ENCODE data around the gene NMD3. TPM values are rescaled to one million over a fixed set of nuclear protein-coding genes. Genes with fewer than 3 reads are reported as not detected.

NMD3 gene
- total RNA-seq, 1 experiment from 2014 or later = 55.6 TPM

DNA sequence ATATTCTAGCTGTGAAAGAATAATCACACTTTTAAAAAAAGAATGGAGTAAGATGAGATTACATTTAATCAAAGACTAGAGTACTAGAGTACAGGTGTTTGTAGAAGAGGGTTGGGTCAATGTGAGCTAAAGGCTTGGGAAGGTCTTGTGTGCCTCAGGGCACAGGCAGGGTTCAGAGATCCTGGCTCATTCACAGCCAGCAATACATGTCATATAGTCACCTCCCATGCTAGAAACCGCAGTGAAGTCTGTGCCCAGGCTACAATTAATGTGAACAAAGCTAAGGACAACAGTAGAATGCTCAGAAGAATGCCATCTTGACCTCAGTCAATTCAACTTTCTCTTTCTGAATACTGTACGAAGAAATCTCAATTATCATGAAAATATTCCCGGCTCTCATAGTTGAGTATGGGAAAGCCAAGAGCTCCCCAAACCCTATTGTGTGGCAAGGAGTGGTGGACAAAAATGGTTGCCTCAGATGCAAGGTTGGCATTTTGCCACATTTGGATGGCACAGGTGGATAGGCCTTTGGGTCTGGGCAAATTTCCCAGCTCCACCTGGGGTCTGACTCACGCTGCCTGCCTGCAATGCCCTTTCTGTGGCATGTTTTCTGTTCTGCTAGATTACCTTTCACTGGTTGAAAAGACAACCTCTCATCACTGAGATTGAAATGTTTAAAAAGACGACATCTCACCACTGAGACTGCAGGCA lies 70.2 kb downstream of the NMD3 start:
- no peak overlapping the region for H3K56ac ChIP-seq (ENCODE audit: insufficient read length, low read depth, low read length)
- no CpG with 5 or more reads among the region's 5 CpGs for WGBS (ENCODE audit: extremely low coverage, insufficient read length, low lambda C conversion rate)
- H3K23me2 ChIP-seq (ENCODE audit: insufficient read length, low read depth, low read length, poor library complexity, severe bottlenecking) = no peaks in the 10 kb centered on the region
- H3K27ac ChIP-seq (ENCODE audit: insufficient read length, low read depth, low read length) = no peak overlapping the region
- H3K18ac ChIP-seq (ENCODE audit: insufficient read length, low read depth, low read length) = no peak overlapping the region
- H3K79me1 ChIP-seq (ENCODE audit: insufficient read depth, low read depth, low read length, poor library complexity, severe bottlenecking) = no peaks in the 10 kb centered on the region
- Mint-ChIP-seq H3K27me3 (ENCODE audit: low read depth) (no peaks in the 10 kb centered on the region), H3K36me3 (ENCODE audit: insufficient read depth in 1 of 3, low read depth in 3 of 3) (peaks cover 0 to under 1% (median under 1%) of the 10 kb centered on the region in 3 experiments; a peak in 3 of 7 replicates), H3K4me3 (no peak overlapping the region), H3K9me3 (peaks cover under 1% of the 10 kb centered on the region in 2 experiments; a peak in 3 of 5 replicates), H3K4me1 (no peaks in the 10 kb centered on the region), H3K27ac (0 out of 7 replicates have a peak overlapping the region, but pooled peaks of 1 of the 3 experiments have one; percentile 62)
- H3K4ac ChIP-seq (ENCODE audit: low read depth, low read length) = no peak overlapping the region
- H2BK12ac ChIP-seq (ENCODE audit: insufficient read length, low read depth, low read length) = no peak overlapping the region
- H4K20me1 ChIP-seq (ENCODE audit: control insufficient read depth, insufficient read depth, insufficient read length) = no peaks in the 10 kb centered on the region
- no peak overlapping the region for H3K9ac ChIP-seq (ENCODE audit: extremely low read depth, insufficient read length, low read length)
- H2BK120ac ChIP-seq (ENCODE audit: low read depth, low read length, poor library complexity, severe bottlenecking) = no peak overlapping the region
- no peak for DNase-seq
- H4K5ac ChIP-seq (ENCODE audit: insufficient read length, low read depth, low read length) = no peak overlapping the region
- H3K14ac ChIP-seq (ENCODE audit: insufficient read depth, low read length) = no peak overlapping the region
- H3K4me1 ChIP-seq (ENCODE audit: insufficient read depth, low read length) = no peaks in the 10 kb centered on the region
- TF ChIP-seq, protein P1, sequence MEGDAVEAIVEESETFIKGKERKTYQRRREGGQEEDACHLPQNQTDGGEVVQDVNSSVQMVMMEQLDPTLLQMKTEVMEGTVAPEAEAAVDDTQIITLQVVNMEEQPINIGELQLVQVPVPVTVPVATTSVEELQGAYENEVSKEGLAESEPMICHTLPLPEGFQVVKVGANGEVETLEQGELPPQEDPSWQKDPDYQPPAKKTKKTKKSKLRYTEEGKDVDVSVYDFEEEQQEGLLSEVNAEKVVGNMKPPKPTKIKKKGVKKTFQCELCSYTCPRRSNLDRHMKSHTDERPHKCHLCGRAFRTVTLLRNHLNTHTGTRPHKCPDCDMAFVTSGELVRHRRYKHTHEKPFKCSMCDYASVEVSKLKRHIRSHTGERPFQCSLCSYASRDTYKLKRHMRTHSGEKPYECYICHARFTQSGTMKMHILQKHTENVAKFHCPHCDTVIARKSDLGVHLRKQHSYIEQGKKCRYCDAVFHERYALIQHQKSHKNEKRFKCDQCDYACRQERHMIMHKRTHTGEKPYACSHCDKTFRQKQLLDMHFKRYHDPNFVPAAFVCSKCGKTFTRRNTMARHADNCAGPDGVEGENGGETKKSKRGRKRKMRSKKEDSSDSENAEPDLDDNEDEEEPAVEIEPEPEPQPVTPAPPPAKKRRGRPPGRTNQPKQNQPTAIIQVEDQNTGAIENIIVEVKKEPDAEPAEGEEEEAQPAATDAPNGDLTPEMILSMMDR (conservative IDR thresholded peaks at IDR 0.05) = no peak
- H2BK5ac ChIP-seq (ENCODE audit: insufficient read length, low read length) = no peak overlapping the region
- no peaks in the 10 kb centered on the region for H3K79me2 ChIP-seq (ENCODE audit: insufficient read depth, low read length)
- no peak overlapping the region for H4K8ac ChIP-seq (replicated peaks; ENCODE audit: insufficient read length, low read depth, low read length)
- no peak overlapping the region for H2AFZ ChIP-seq (ENCODE audit: low read length)
- no peak overlapping the region for H2BK15ac ChIP-seq (ENCODE audit: low read depth, low read length)
- H3K23ac ChIP-seq (ENCODE audit: insufficient read length, low read depth, low read length) = no peak overlapping the region
- H2BK20ac ChIP-seq (ENCODE audit: low read depth, low read length, poor library complexity, severe bottlenecking) = no peak overlapping the region
- no peak overlapping the region for H3T11ph ChIP-seq (ENCODE audit: low read length)
- H3K27me3 ChIP-seq (ENCODE audit: insufficient read depth, low read length) = no peaks in the 10 kb centered on the region
- H3K9me3 ChIP-seq (ENCODE audit: control insufficient read depth, low read depth, low read length) = no peaks in the 10 kb centered on the region
- H4K91ac ChIP-seq (ENCODE audit: insufficient read length, low read depth, low read length) = no peak overlapping the region
- no peak overlapping the region for H3K4me2 ChIP-seq (ENCODE audit: insufficient read depth, insufficient read length, low read length)
- no peak overlapping the region for H2AK5ac ChIP-seq (ENCODE audit: insufficient read length, low read length)
